Neuronal stem cell (in vitro differentiated cells): ENCODE results near the gene GFRA4.

ENCODE experiments used
- DNase-seq: peaks from one replicate; pipeline ENCODE4 v3.0.0-alpha.2; 2013; ENCODE audit warnings: low spot score
- H2AFZ ChIP-seq: one replicate; pipeline ENCODE4 v1.6.1; 2013; ENCODE audit warnings: mild to moderate bottlenecking, low read length, inconsistent platforms
- H2AK5ac ChIP-seq: 2 replicates; pipeline ENCODE4 v1.6.1; 2013; ENCODE audit warnings: low read depth, mild to moderate bottlenecking, inconsistent platforms, low read length, moderate library complexity, mixed read lengths
- H2BK120ac ChIP-seq: 2 replicates; pipeline ENCODE4 v1.6.1; 2013; ENCODE audit warnings: low read depth, mild to moderate bottlenecking, inconsistent platforms, low read length, moderate library complexity, mixed read lengths
- H2BK12ac ChIP-seq: one replicate; pipeline ENCODE4 v1.6.1; 2013; ENCODE audit warnings: low read length, inconsistent platforms
- H2BK15ac ChIP-seq: 2 replicates; pipeline ENCODE4 v1.6.1; 2013; ENCODE audit warnings: mild to moderate bottlenecking, low read length, inconsistent platforms, mixed read lengths
- H2BK5ac ChIP-seq: one replicate; pipeline ENCODE4 v1.6.1; 2013; ENCODE audit warnings: inconsistent platforms, mild to moderate bottlenecking, low read length, moderate library complexity
- H3K14ac ChIP-seq: one replicate; pipeline ENCODE4 v1.6.1; 2013; ENCODE audit warnings: low read length, inconsistent platforms
- H3K18ac ChIP-seq: 2 replicates; pipeline ENCODE4 v1.6.1; 2013; ENCODE audit warnings: low read length, inconsistent platforms
- H3K23ac ChIP-seq: 2 replicates; pipeline ENCODE4 v1.6.1; 2013; ENCODE audit warnings: low read depth, mild to moderate bottlenecking, mixed read lengths, low read length, inconsistent platforms; ENCODE audit not compliant: poor library complexity
- H3K27ac ChIP-seq: replicated peaks from 3 replicates; pipeline ENCODE4 v1.5.1; 2013; ENCODE audit warnings: low read length, inconsistent platforms
- H3K27me3 ChIP-seq, 3 experiments: 2 replicates each; pipeline ENCODE4 v1.6.1; 2013; ENCODE audit warnings: low read length in 3 of 3, mild to moderate bottlenecking in 2 of 3, inconsistent platforms in 1 of 3, low read depth in 1 of 3, mixed read lengths in 1 of 3, moderate library complexity in 1 of 3; ENCODE audit not compliant: control insufficient read depth in 3 of 3, insufficient read depth in 3 of 3
- H3K36me3 ChIP-seq, 2 donors: replicated peaks in 1 of 2; 2 replicates each; pipeline ENCODE4 v1.6.1; 2013; ENCODE audit warnings: low read length in 2 of 2; ENCODE audit not compliant: control insufficient read depth in 2 of 2, insufficient read depth in 2 of 2
- H3K4ac ChIP-seq: 2 replicates; pipeline ENCODE4 v1.6.1; 2013; ENCODE audit warnings: inconsistent platforms, mild to moderate bottlenecking, low read length, moderate library complexity
- H3K4me1 ChIP-seq, 2 donors: 1 replicate in 1 of 2; 2 replicates in 1 of 2; pipeline ENCODE4 v1.6.1; 2013; ENCODE audit warnings: low read length in 2 of 2, low read depth in 1 of 2; ENCODE audit not compliant: control insufficient read depth in 2 of 2, insufficient read depth in 1 of 2
- H3K4me2 ChIP-seq: one replicate; pipeline ENCODE4 v1.6.1; 2013; ENCODE audit warnings: mild to moderate bottlenecking, low read length, inconsistent platforms; ENCODE audit not compliant: insufficient read depth, poor library complexity, severe bottlenecking
- H3K4me3 ChIP-seq, 2 donors: 2 replicates each; pipeline ENCODE4 v1.5.1; 2013; ENCODE audit warnings: low read length in 2 of 2, mild to moderate bottlenecking in 2 of 2, inconsistent platforms in 1 of 2, moderate library complexity in 1 of 2
- H3K79me1 ChIP-seq: one replicate; pipeline ENCODE4 v1.6.1; 2013; ENCODE audit warnings: low read depth, mild to moderate bottlenecking, inconsistent platforms, low read length, moderate library complexity
- H3K9ac ChIP-seq: one replicate; pipeline ENCODE4 v1.6.1; 2013; ENCODE audit warnings: mild to moderate bottlenecking, low read depth, low read length, inconsistent platforms; ENCODE audit not compliant: poor library complexity
- H3K9me3 ChIP-seq, 2 donors: replicated peaks in 1 of 2; 2 replicates each; pipeline versions ENCODE3 to v1.6.1; 2013; ENCODE audit warnings: low read length in 2 of 2, mild to moderate bottlenecking in 2 of 2, inconsistent platforms in 1 of 2, low read depth in 1 of 2, mixed read lengths in 1 of 2, moderate library complexity in 1 of 2; ENCODE audit not compliant: control insufficient read depth in 2 of 2, insufficient read depth in 1 of 2
- H4K8ac ChIP-seq: one replicate; pipeline ENCODE4 v1.6.1; 2013; ENCODE audit warnings: low read depth, mild to moderate bottlenecking, inconsistent platforms, low read length, moderate library complexity
- H4K91ac ChIP-seq: one replicate; pipeline ENCODE4 v1.6.1; 2013; ENCODE audit warnings: low read length, low read depth, mild to moderate bottlenecking, inconsistent platforms; ENCODE audit not compliant: poor library complexity
- WGBS, 2 donors: extraction: QIAGEN DNeasy Blood & Tissue Kit; methylation state at CpG; one replicate each; pipeline ENCODE4 v1.1.7; 2013; ENCODE audit warnings: missing lambda C conversion rate in 2 of 2, mixed read lengths in 1 of 2; ENCODE audit not compliant: insufficient read length in 2 of 2, insufficient replicate concordance in 1 of 2; ENCODE audit errors: extremely low coverage in 2 of 2; 5-methylcytosine and 5-hydroxymethylcytosine counted together

Gene GFRA4

GRCh38 chr20:3678198-3678597 lies 15.0 kb upstream of the GFRA4 start:
- Histone ChIP-seq H4K91ac (no peak overlapping the region), H3K14ac (no peak overlapping the region), H4K8ac (no peak overlapping the region), H2BK5ac (no peak overlapping the region), H2AK5ac (no peak overlapping the region), H2BK15ac (peak overlapping the region; percentile 49), H3K23ac (no peak overlapping the region), H3K4ac (no peak overlapping the region), H3K9ac (no peak overlapping the region), H3K4me1 (peaks cover 5 to 16% of the 10 kb centered on the region in 2 donors), H2BK120ac (no peak overlapping the region), H3K79me1 (peaks cover 3% of the 10 kb centered on the region), H3K9me3 (no peaks in the 10 kb centered on the region), H3K27me3 (peaks cover under 1 to 84% (median 33%) of the 10 kb centered on the region in 3 experiments), H3K36me3 (no peaks in the 10 kb centered on the region), H3K4me2 (no peak overlapping the region), H3K27ac (no peak overlapping the region), H2AFZ (peak overlapping the region; percentile 71), H3K18ac (no peak overlapping the region), H3K4me3 (no peak overlapping the region), H2BK12ac (no peak overlapping the region)
- no CpG with 5 or more reads among the region's 2 CpGs for WGBS, 2 donors
- DNase-seq = no peak

- H2BK120ac ChIP-seq = no peak overlapping the region
- H4K8ac ChIP-seq = no peak overlapping the region
- peak overlapping the region; percentile 71 for H2AFZ ChIP-seq
- no peaks in the 10 kb centered on the region for H3K36me3 ChIP-seq
- peak overlapping the region; percentile 9 for H2AK5ac ChIP-seq
- peak overlapping the region; percentile 38 for H2BK15ac ChIP-seq
- H3K27me3 ChIP-seq = peaks cover 5 to 86% (median 37%) of the 10 kb centered on the region in 3 experiments
- peaks cover 3% of the 10 kb centered on the region for H3K79me1 ChIP-seq
- no peak overlapping the region for H2BK5ac ChIP-seq
- no peak overlapping the region for H3K4ac ChIP-seq
- H3K4me2 ChIP-seq = no peak overlapping the region
- no peak overlapping the region for H4K91ac ChIP-seq
- H3K27ac ChIP-seq = no peak overlapping the region
- H3K23ac ChIP-seq = no peak overlapping the region
- H3K14ac ChIP-seq = no peak overlapping the region
- DNase-seq = no peak
- H3K18ac ChIP-seq = peak overlapping the region; percentile 55
- peaks cover 5 to 18% of the 10 kb centered on the region in 2 donors for H3K4me1 ChIP-seq
- WGBS, 2 donors = no CpG with 5 or more reads among the region's 8 CpGs
- no peak overlapping the region for H2BK12ac ChIP-seq
- no peaks in the 10 kb centered on the region for H3K9me3 ChIP-seq
- H3K9ac ChIP-seq = no peak overlapping the region
- H3K4me3 ChIP-seq = no peak overlapping the region
Observed at GRCh38 chr20:3677733-3678132, 14.5 kb upstream of the GFRA4 start.

- peaks cover 0 to 7% of the 10 kb centered on the region in 2 donors for H3K4me1 ChIP-seq
- H3K9ac ChIP-seq = no peak overlapping the region
- H3K4ac ChIP-seq = no peak overlapping the region
- no peak for DNase-seq
- H3K27me3 ChIP-seq = peaks cover 5 to 88% (median 41%) of the 10 kb centered on the region in 3 experiments
- no peaks in the 10 kb centered on the region for H3K9me3 ChIP-seq
- H3K23ac ChIP-seq = no peak overlapping the region
- H2AK5ac ChIP-seq = peak overlapping the region; percentile 88
- no peak overlapping the region for H4K91ac ChIP-seq
- H2BK120ac ChIP-seq = no peak overlapping the region
- H3K36me3 ChIP-seq = no peaks in the 10 kb centered on the region
- no peak overlapping the region for H3K4me3 ChIP-seq
- no peak overlapping the region for H3K27ac ChIP-seq
- H4K8ac ChIP-seq = no peak overlapping the region
- no peak overlapping the region for H3K14ac ChIP-seq
- no peak overlapping the region for H2BK12ac ChIP-seq
- no peak overlapping the region for H2BK15ac ChIP-seq
- no peak overlapping the region for H2BK5ac ChIP-seq
- no peak overlapping the region for H2AFZ ChIP-seq
- H3K79me1 ChIP-seq = no peaks in the 10 kb centered on the region
- no peak overlapping the region for H3K18ac ChIP-seq
- no CpG with 5 or more reads among the region's 13 CpGs for WGBS, 2 donors
- no peak overlapping the region for H3K4me2 ChIP-seq
Observed at GRCh38 chr20:3674995-3675900, 12.0 kb upstream of the GFRA4 start.

GRCh38 chr20:3674447-3674846 lies 11.2 kb upstream of the GFRA4 start:
- Histone ChIP-seq H3K27ac (no peak overlapping the region), H2BK5ac (no peak overlapping the region), H3K4me2 (no peak overlapping the region), H3K79me1 (no peaks in the 10 kb centered on the region), H2BK120ac (no peak overlapping the region), H3K9me3 (no peaks in the 10 kb centered on the region), H3K36me3 (no peaks in the 10 kb centered on the region), H3K4me3 (no peak overlapping the region), H2AK5ac (peak overlapping the region; percentile 88), H3K14ac (no peak overlapping the region), H2AFZ (no peak overlapping the region), H4K8ac (no peak overlapping the region), H3K18ac (no peak overlapping the region), H3K4me1 (peaks cover 0 to 6% of the 10 kb centered on the region in 2 donors), H4K91ac (no peak overlapping the region), H3K27me3 (peaks cover 5 to 87% (median 41%) of the 10 kb centered on the region in 3 experiments), H3K4ac (no peak overlapping the region), H2BK12ac (no peak overlapping the region), H3K9ac (no peak overlapping the region), H2BK15ac (no peak overlapping the region), H3K23ac (no peak overlapping the region)
- WGBS, 2 donors = no CpG with 5 or more reads among the region's 10 CpGs
- no peak for DNase-seq
